Psoas muscle (tissue), 8 donors: ENCODE results near the gene CNTNAP2. TPM values are rescaled to one million over a fixed set of nuclear protein-coding genes. Genes with fewer than 3 reads are reported as not detected.

Experiments used
- ATAC-seq, 4 donors: fragments of 200-7000 bp; cut with Tn5 transposase; one replicate each; pipeline ENCODE4 v1.9.1; 2020; ENCODE audit warnings: moderate library complexity in 3 of 4, mild to moderate bottlenecking in 2 of 4
- DNase-seq, 2 donors: peaks; one replicate each; pipeline ENCODE4 v3.0.0-alpha.2; 2020
- H3K27ac ChIP-seq: fragments of 200-600 bp; one replicate; pipeline ENCODE4 v1.8.0; 2022
- H3K27me3 ChIP-seq, 3 donors: fragments of 200-600 bp in 1 of 3; one replicate each; pipeline versions ENCODE4 v1.6.1 to v1.8.0; 2013 to 2022; ENCODE audit warnings: low read length in 2 of 3, mild to moderate bottlenecking in 2 of 3, moderate library complexity in 1 of 3; ENCODE audit not compliant: insufficient read depth in 3 of 3
- H3K36me3 ChIP-seq, 2 donors: fragments of 200-600 bp in 1 of 2; one replicate each; pipeline versions ENCODE4 v1.6.1 to v1.8.0; 2013 to 2022; ENCODE audit warnings: low read depth in 1 of 2, mild to moderate bottlenecking in 1 of 2, moderate library complexity in 1 of 2; ENCODE audit not compliant: insufficient read depth in 1 of 2
- H3K4me1 ChIP-seq: fragments of 200-600 bp; one replicate; pipeline ENCODE4 v1.8.0; 2022
- H3K4me3 ChIP-seq: fragments of 200-600 bp; one replicate; pipeline ENCODE4 v1.8.0; 2022; ENCODE audit warnings: mild to moderate bottlenecking
- H3K9me3 ChIP-seq: fragments of 200-600 bp; one replicate; pipeline ENCODE4 v1.8.0; 2022
- WGBS, 3 donors: extraction: QIAGEN DNeasy Blood & Tissue Kit; methylation state at CpG; one replicate each; pipeline versions ENCODE4 v1.1.6 to v1.1.7; 2013; 5-methylcytosine and 5-hydroxymethylcytosine counted together
- intact Hi-C, 2 donors: fragments of 100-400 bp; cut with DNase I; formaldehyde crosslinking; loops; one replicate each; pipeline versions ENCODE4 v1.11.0 to v1.14.2; 2022
- polyA plus RNA-seq, 3 donors: library from polyadenylated mRNA; stranded (reverse); fragments of 200-250 nt; gene quantifications; one replicate each; pipeline ENCODE4 v1.2.3, GENCODE V29; 2013
- total RNA-seq, 4 donors: library from RNA; stranded (reverse); fragmentation: NEBNext Ultra II Directional in 2 of 4; extraction: Animal tissue kit (Norgen Biotek cat#: 25700) in 2 of 4; gene quantifications; one replicate each; pipeline versions ENCODE4 v1.2.1 to v1.2.4, GENCODE V29; 2021 to 2023
- TF ChIP-seq, protein P1 (sequence below): fragments of 200-600 bp; IDR thresholded peaks from one replicate; pipeline ENCODE4 v1.8.0; 2022; ENCODE audit warnings: antibody characterized with exemption
- donor health status: healthy with polysubstance abuse.
- donor health status: DM: no; HTN: no; CAD: no; lungs with moderate emphysema.
- donor health status: Bipolar disorder and iron deficiency.
- donor health status: healthy.
- donor health status: DM: yes; HTN: yes; CAD: no.
- donor health status: DM: no; HTN: no; CAD: no.
- donor health status: DM: no; HTN: no; CAD: no.
- donor health status: DM: yes; HTN: yes; CAD: no.

The CNTNAP2 gene
- total and polyA plus RNA-seq, 7 donors = 0.01 to 0.13 TPM; not detected in 5

DNA sequence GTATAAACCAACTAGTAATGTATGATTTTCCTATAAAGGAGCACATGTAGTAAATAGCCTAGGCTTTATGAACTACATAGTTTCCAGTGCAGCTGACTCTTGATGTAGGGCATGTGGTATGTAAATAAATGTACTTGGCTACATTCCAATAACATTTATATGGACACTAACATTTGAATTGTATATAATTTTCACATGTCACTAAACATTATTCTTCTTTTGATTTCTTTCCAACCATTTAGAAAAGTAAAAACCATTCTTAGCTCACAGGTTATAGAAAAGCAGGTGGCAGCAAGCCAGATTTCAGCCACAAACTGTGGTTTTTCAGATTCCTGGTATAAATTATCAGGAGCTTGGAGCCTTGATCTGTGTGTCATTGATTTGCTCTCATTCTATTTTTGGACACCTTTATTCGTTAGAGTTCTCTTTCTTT, 1182.0 kb downstream of the CNTNAP2 start:
- Histone ChIP-seq H3K4me3 (no peak overlapping the region), H3K9me3 (no peaks in the 10 kb centered on the region), H3K36me3 (no peaks in the 10 kb centered on the region), H3K4me1 (no peaks in the 10 kb centered on the region), H3K27ac (no peak overlapping the region), H3K27me3 (no peaks in the 10 kb centered on the region)
- TF ChIP-seq, protein P1, sequence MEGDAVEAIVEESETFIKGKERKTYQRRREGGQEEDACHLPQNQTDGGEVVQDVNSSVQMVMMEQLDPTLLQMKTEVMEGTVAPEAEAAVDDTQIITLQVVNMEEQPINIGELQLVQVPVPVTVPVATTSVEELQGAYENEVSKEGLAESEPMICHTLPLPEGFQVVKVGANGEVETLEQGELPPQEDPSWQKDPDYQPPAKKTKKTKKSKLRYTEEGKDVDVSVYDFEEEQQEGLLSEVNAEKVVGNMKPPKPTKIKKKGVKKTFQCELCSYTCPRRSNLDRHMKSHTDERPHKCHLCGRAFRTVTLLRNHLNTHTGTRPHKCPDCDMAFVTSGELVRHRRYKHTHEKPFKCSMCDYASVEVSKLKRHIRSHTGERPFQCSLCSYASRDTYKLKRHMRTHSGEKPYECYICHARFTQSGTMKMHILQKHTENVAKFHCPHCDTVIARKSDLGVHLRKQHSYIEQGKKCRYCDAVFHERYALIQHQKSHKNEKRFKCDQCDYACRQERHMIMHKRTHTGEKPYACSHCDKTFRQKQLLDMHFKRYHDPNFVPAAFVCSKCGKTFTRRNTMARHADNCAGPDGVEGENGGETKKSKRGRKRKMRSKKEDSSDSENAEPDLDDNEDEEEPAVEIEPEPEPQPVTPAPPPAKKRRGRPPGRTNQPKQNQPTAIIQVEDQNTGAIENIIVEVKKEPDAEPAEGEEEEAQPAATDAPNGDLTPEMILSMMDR = no peak
- intact Hi-C loops = no loop called here
- WGBS, 3 donors = 7 to 19% (median 13%) methylated on average over 1 of the region's 1 CpG
- DNase-seq = no peak
- ATAC-seq = no peak

DNA sequence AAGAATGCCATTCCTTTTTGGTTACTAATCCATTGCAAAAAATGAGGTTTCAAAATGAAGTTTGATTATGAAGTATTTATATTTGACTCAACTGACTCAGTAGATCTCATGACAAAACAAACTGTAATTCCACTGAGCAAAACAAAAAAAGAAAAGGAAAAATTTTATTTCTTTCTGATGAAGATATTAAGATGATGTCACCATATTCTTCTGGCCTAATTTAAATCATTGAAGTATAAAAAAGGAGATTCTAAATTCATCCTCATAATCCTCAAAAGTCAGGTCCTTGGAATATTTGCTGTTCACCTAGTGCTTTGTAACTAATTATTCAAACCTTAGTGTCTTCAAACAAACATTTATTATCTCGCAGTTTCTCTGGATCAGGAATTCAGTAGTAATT, 1183.7 kb downstream of the CNTNAP2 start:
- TF ChIP-seq, protein P1 = no peak
- ATAC-seq (no peak), DNase-seq (no peak)
- WGBS, 3 donors = 88 to 89% (median 89%) methylated on average over 1 of the region's 1 CpG
- Histone ChIP-seq H3K36me3 (no peaks in the 10 kb centered on the region), H3K27ac (no peak overlapping the region), H3K27me3 (no peaks in the 10 kb centered on the region), H3K4me3 (no peak overlapping the region), H3K4me1 (no peaks in the 10 kb centered on the region), H3K9me3 (no peaks in the 10 kb centered on the region)
- intact Hi-C loops = no loop called here

DNA sequence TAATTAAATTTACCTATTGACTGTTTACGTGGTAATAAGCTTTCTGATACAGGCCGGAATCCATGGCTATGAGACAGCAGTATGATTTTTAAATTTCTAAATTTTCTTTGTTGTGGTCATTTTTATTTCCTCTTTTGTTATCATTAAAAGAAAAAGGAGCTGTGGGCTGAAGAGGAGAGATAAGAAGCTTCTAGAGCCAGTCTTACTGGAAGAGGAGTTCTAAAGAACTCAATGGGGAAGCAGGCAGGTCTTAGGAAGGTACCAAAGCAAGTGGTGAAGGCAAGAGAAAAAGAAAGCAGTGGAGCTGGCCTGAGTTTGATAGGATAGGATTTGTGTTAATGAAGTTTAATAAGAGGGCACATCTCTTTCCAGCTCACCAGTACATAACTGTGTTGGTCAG, 1187.8 kb downstream of the CNTNAP2 start:
- Histone ChIP-seq H3K27me3 (no peaks in the 10 kb centered on the region), H3K27ac (no peak overlapping the region), H3K9me3 (no peaks in the 10 kb centered on the region), H3K4me3 (no peak overlapping the region), H3K4me1 (no peaks in the 10 kb centered on the region), H3K36me3 (no peaks in the 10 kb centered on the region)
- ATAC-seq (no peak), DNase-seq (no peak)
- 91 to 98% (median 97%) methylated on average over 2 of the region's 2 CpGs for WGBS, 3 donors
- intact Hi-C loops = no loop called here
- TF ChIP-seq, protein P1 = no peak

DNA sequence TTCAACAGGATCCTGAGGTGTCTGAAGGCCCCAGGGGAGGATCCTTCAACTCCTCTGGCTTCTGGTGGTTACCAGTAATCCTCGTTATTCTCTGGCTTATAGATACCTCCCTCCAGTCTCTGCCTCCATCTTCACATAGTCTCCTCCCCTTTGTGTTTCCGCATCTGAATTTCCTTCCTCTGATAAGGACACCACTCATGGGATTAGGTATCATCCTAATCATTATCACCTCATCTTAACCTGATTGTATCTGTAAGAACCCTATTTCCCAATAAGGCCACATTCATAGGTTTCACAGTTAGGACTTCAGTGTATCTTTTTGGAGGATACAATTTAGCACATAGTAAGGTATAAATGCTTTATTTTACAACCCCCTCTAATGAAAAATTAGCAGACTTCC, 1189.2 kb downstream of the CNTNAP2 start:
- DNase-seq = no peak
- Histone ChIP-seq H3K36me3 (no peaks in the 10 kb centered on the region), H3K9me3 (no peaks in the 10 kb centered on the region), H3K27me3 (no peaks in the 10 kb centered on the region), H3K27ac (no peak overlapping the region), H3K4me1 (no peaks in the 10 kb centered on the region), H3K4me3 (no peak overlapping the region)
- no peak for ATAC-seq
- intact Hi-C loops = no loop called here
- TF ChIP-seq, protein P1 = no peak
- 81 to 83% (median 82%) methylated on average over 2 of the region's 2 CpGs for WGBS, 3 donors

DNA sequence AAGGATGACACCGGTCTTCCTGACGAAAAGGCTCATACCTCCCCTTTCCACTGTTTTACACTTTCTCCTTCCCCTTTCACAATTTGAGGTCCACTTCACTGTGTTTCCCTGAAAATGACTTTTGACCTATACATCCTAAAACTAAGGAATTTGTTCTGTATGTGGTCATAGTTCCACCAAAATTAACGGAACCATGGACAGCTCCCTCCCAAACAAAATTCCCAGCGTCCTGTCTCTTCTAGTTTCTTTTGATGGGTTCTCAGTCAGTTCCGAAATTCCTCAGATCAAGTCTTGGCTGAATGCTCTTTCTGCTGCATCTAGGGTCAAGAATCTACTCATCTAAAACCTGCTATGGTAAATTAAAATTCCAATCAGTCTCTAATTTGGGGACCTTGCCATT, 1191.9 kb downstream of the CNTNAP2 start:
- H3K27me3 ChIP-seq = no peaks in the 10 kb centered on the region
- H3K4me1 ChIP-seq = no peaks in the 10 kb centered on the region
- no peak overlapping the region for H3K4me3 ChIP-seq
- H3K27ac ChIP-seq = no peak overlapping the region
- intact Hi-C loops = no loop called here
- H3K36me3 ChIP-seq = no peaks in the 10 kb centered on the region
- ATAC-seq (no peak), DNase-seq (no peak)
- WGBS, 3 donors = 53 to 60% (median 54%) methylated on average over 5 of the region's 5 CpGs
- TF ChIP-seq, protein P1 = no peak
- no peaks in the 10 kb centered on the region for H3K9me3 ChIP-seq
